Astrocyte of the hippocampus (primary cell): ENCODE data around the gene FRS3.
"Not testable (repeated sequence)": the region's sequence is repeated elsewhere in the genome, so short reads cannot be mapped to it uniquely, and the experiment has no call there.

Experiments
- DNase-seq: peaks from one replicate; pipeline ENCODE4 v3.0.0; 2011; ENCODE audit warnings: low read depth, low spot score

FRS3 gene

GRCh38 chr6:41779788-41780550 lies at the start of gene FRS3:
Gene FRS3, minus strand, starts transcription at chr6:41779900. Its CDS starts 2,913 bp downstream, at chr6:41776987.
- peak; percentile 98 for DNase-seq

GRCh38 chr6:41826343-41827022 lies 46.8 kb upstream of the FRS3 start:
- DNase-seq: no peak

GRCh38 chr6:41824571-41825569 lies 45.2 kb upstream of the FRS3 start:
- DNase-seq: peak; percentile 23

GRCh38 chr6:41823178-41823577 lies 43.5 kb upstream of the FRS3 start:
- DNase-seq: no peak

GRCh38 chr6:41822021-41822420 lies 42.3 kb upstream of the FRS3 start:
- no peak for DNase-seq

- DNase-seq: no peak
Observed at GRCh38 chr6:41821266-41821665, 41.6 kb upstream of the FRS3 start.

GRCh38 chr6:41818271-41819054 lies 38.8 kb upstream of the FRS3 start:
- no peak for DNase-seq

GRCh38 chr6:41815587-41815986 lies 35.9 kb upstream of the FRS3 start:
- DNase-seq: no peak

GRCh38 chr6:41814629-41815028 lies 34.9 kb upstream of the FRS3 start:
- DNase-seq: no peak

GRCh38 chr6:41813956-41814355 lies 34.3 kb upstream of the FRS3 start:
- no peak for DNase-seq

GRCh38 chr6:41813469-41813868 lies 33.8 kb upstream of the FRS3 start:
- DNase-seq: no peak

- not testable (repeated sequence) for DNase-seq
Observed at GRCh38 chr6:41811946-41812345, 32.2 kb upstream of the FRS3 start.

- DNase-seq: no peak
Observed at GRCh38 chr6:41811095-41811494, 31.4 kb upstream of the FRS3 start.

GRCh38 chr6:41805830-41806774 lies 26.4 kb upstream of the FRS3 start:
- DNase-seq: no peak

GRCh38 chr6:41801380-41801779 lies 21.7 kb upstream of the FRS3 start:
- peak; percentile 56 for DNase-seq

GRCh38 chr6:41799559-41799911 lies 19.8 kb upstream of the FRS3 start:
- no peak for DNase-seq

- no peak for DNase-seq
Observed at GRCh38 chr6:41798901-41799558, 19.3 kb upstream of the FRS3 start.

- no peak for DNase-seq
Observed at GRCh38 chr6:41796474-41796873, 16.8 kb upstream of the FRS3 start.

GRCh38 chr6:41791984-41792383 lies 12.3 kb upstream of the FRS3 start:
- DNase-seq: no peak

GRCh38 chr6:41791305-41791704 lies 11.6 kb upstream of the FRS3 start:
- no peak for DNase-seq
